HCT116 (cell line): ENCODE data around the gene VPS33A. TPM values are rescaled to one million over a fixed set of nuclear protein-coding genes. Genes with fewer than 3 reads are reported as not detected.

Experiments
- ATAC-seq: fragments of 200-7000 bp; cut with Tn5 transposase; 2 replicates; pipeline ENCODE4 v1.9.1; 2020; ENCODE audit warnings: mild to moderate bottlenecking, moderate library complexity
- BruUV-seq: library from RNA; stranded (reverse); fragments of 400-500 nt; replicated peaks from 2 replicates; lab custom pipeline; 2021; lab: Mats Ljungman, UMichigan
- CTCF ChIA-PET: fragments of 300-600 bp; sonication (Branson Sonifier 250); formaldehyde crosslinking; loops from one replicate; lab custom pipeline; 2021; ENCODE audit warnings: antibody characterized with exemption; lab: Charles Lee
- POLR2A ChIA-PET: fragments of 300-600, 350-600 bp; sonication (Branson Sonifier 250); formaldehyde crosslinking; loops from one replicate; lab custom pipeline; 2021; ENCODE audit warnings: antibody characterized with exemption; lab: Charles Lee
- RAD21 ChIA-PET, 2 experiments: fragments of 300-600 bp; sonication (Branson Sonifier 250); formaldehyde crosslinking; loops; one replicate each; lab custom pipeline; 2023; ENCODE audit warnings: low total read pairs in 2 of 2; ENCODE audit not compliant: uncharacterized antibody in 2 of 2, unreplicated experiment in 2 of 2, low non-redundant PET in 1 of 2; lab: Charles Lee
- DNase-seq: peaks from one replicate; pipeline ENCODE4 v3.0.0-alpha.2; 2010; ENCODE audit warnings: low read depth, low spot score
- H2AFZ ChIP-seq: fragments of 200-600 bp; shearing (Covaris generic), sonication (generic); 2 replicates; pipeline ENCODE4 v1.6.1; 2017; ENCODE audit warnings: low read depth, mixed run types, mixed read lengths, antibody characterized with exemption, low read length; ENCODE audit not compliant: poor library complexity, severe bottlenecking
- H3K27ac ChIP-seq: 2 replicates; pipeline ENCODE4 v1.5.1; 2012; ENCODE audit warnings: low read depth, low read length
- H3K27me3 ChIP-seq: fragments of 200-600 bp; sonication (generic); 2 replicates; pipeline ENCODE4 v1.6.1; 2016; ENCODE audit warnings: mixed run types, low read length, mixed read lengths; ENCODE audit not compliant: insufficient read depth
- H3K36me3 ChIP-seq, 2 experiments: fragments of 200-500 bp in 1 of 2; fragments of 200-600 bp in 1 of 2; sonication (Bioruptor generic) in 1 of 2; sonication (generic) in 1 of 2; 2 replicates each; pipeline versions ENCODE4 v1.5.1 to v1.6.1; 2014 to 2016; ENCODE audit warnings: low read length in 2 of 2, inconsistent platforms in 1 of 2, mixed read lengths in 1 of 2, mixed run types in 1 of 2; ENCODE audit not compliant: insufficient read depth in 2 of 2, control insufficient read depth in 1 of 2
- H3K4me1 ChIP-seq, 2 experiments: fragments of 200-600 bp in 1 of 2; sonication (generic) in 1 of 2; 2 replicates each; pipeline versions ENCODE4 v1.5.1 to v1.6.1; 2012 to 2017; ENCODE audit warnings: low read length in 2 of 2, inconsistent platforms in 1 of 2, mild to moderate bottlenecking in 1 of 2, mixed read lengths in 1 of 2, mixed run types in 1 of 2, moderate library complexity in 1 of 2; ENCODE audit not compliant: insufficient read depth in 2 of 2, control insufficient read depth in 1 of 2
- H3K4me2 ChIP-seq: fragments of 200-600 bp; sonication (generic); 2 replicates; pipeline ENCODE4 v1.6.1; 2017; ENCODE audit warnings: mixed run types, low read length, mixed read lengths
- H3K4me3 ChIP-seq, 2 experiments: fragments of 200-600 bp in 1 of 2; sonication (generic) in 1 of 2; replicated peaks in 1 of 2; 2 replicates each; pipeline ENCODE4 v1.5.1; 2011 to 2016; ENCODE audit warnings: low read length in 2 of 2, control low read depth in 1 of 2, low read depth in 1 of 2, mild to moderate bottlenecking in 1 of 2, mixed read lengths in 1 of 2, mixed run types in 1 of 2
- H3K79me2 ChIP-seq: fragments of 200-600 bp; sonication (generic); 2 replicates; pipeline ENCODE4 v1.6.1; 2017; ENCODE audit warnings: mild to moderate bottlenecking, mixed run types, low read length, moderate library complexity, mixed read lengths; ENCODE audit not compliant: insufficient read depth
- H3K9ac ChIP-seq: fragments of 200-600 bp; sonication (generic); 2 replicates; pipeline ENCODE4 v1.6.1; 2016; ENCODE audit warnings: low read length, mixed read lengths
- H3K9me2 ChIP-seq: fragments of 200-600 bp; sonication (generic), shearing (Covaris generic); 2 replicates; pipeline ENCODE4 v1.6.1; 2017; ENCODE audit warnings: mixed run types, mild to moderate bottlenecking, moderate library complexity; ENCODE audit not compliant: insufficient read depth
- H3K9me3 ChIP-seq, 2 experiments: fragments of 200-500 bp in 1 of 2; fragments of 200-600 bp in 1 of 2; sonication (Bioruptor generic) in 1 of 2; sonication (generic) in 1 of 2; 2 replicates each; pipeline ENCODE4 v1.6.1; 2014 to 2017; ENCODE audit warnings: low read length in 2 of 2, mixed read lengths in 2 of 2, inconsistent platforms in 1 of 2, low read depth in 1 of 2, mild to moderate bottlenecking in 1 of 2, mixed run types in 1 of 2, moderate library complexity in 1 of 2; ENCODE audit not compliant: control insufficient read depth in 1 of 2, insufficient read depth in 1 of 2
- H4K20me1 ChIP-seq: fragments of 200-600 bp; sonication (generic), shearing (Covaris generic); 2 replicates; pipeline ENCODE4 v1.6.1; 2017; ENCODE audit warnings: mixed run types, mild to moderate bottlenecking, moderate library complexity; ENCODE audit not compliant: insufficient read depth
- CBX3 ChIP-seq: IDR thresholded peaks from 2 replicates; pipeline ENCODE4 v1.6.1; 2012; ENCODE audit warnings: low read depth
- CEBPB ChIP-seq: IDR thresholded peaks from 2 replicates; pipeline ENCODE4 v1.6.1; 2012; ENCODE audit warnings: low read depth
- EGR1 ChIP-seq: IDR thresholded peaks from 2 replicates; pipeline ENCODE4 v1.6.1; 2012; ENCODE audit warnings: low read depth
- ELF1 ChIP-seq: IDR thresholded peaks from 2 replicates; pipeline ENCODE4 v1.6.1; 2012; ENCODE audit warnings: low read depth, borderline replicate concordance
- JUND ChIP-seq: IDR thresholded peaks from 2 replicates; pipeline ENCODE4 v1.6.1; 2012
- SRF ChIP-seq: IDR thresholded peaks from 2 replicates; pipeline ENCODE4 v1.6.1; 2012; ENCODE audit warnings: low read depth
- YY1 ChIP-seq: IDR thresholded peaks from 2 replicates; pipeline ENCODE4 v1.6.1; 2011; ENCODE audit warnings: low read length, low read depth, moderate library complexity, mild to moderate bottlenecking; ENCODE audit not compliant: insufficient replicate concordance; ENCODE audit errors: extremely low read depth
- intact Hi-C: fragments of 100-400 bp; cut with micrococcal nuclease; formaldehyde crosslinking; loops from 2 replicates; pipeline ENCODE4 v1.10.0; 2022
- total RNA-seq: library from RNA; stranded (reverse); gene quantifications from one replicate; pipeline ENCODE4 v1.2.1, GENCODE V29; 2021; ENCODE audit not compliant: unreplicated experiment
- TF ChIP-seq, protein P1 (sequence below): IDR thresholded peaks from 2 replicates; pipeline ENCODE4 v1.6.1; 2011; ENCODE audit warnings: mild to moderate bottlenecking, low read length, moderate library complexity; ENCODE audit not compliant: insufficient replicate concordance; ENCODE audit errors: extremely low read depth
- TF ChIP-seq, protein P2 (sequence below): IDR thresholded peaks from 2 replicates; pipeline ENCODE4 v1.6.1; 2012
- TF ChIP-seq, protein P3 (sequence below), 3 experiments: fragments of 200-600 bp in 1 of 3; sonication (generic) in 1 of 3; IDR thresholded peaks in 2 of 3; conservative IDR thresholded peaks in 1 of 3; 2 replicates each; pipeline ENCODE4 v1.5.1; 2012 to 2017; ENCODE audit warnings: low read depth in 2 of 3, low read length in 2 of 3, antibody characterized with exemption in 1 of 3, borderline replicate concordance in 1 of 3, control low read depth in 1 of 3, mild to moderate bottlenecking in 1 of 3, mixed read lengths in 1 of 3, mixed run types in 1 of 3, moderate library complexity in 1 of 3; ENCODE audit not compliant: insufficient read depth in 1 of 3
- TF ChIP-seq, protein P4 (sequence below): IDR thresholded peaks from 2 replicates; pipeline ENCODE4 v1.6.1; 2012

The VPS33A gene
- total RNA-seq, 1 experiment from 2014 or later: 19.4 TPM

DNA sequence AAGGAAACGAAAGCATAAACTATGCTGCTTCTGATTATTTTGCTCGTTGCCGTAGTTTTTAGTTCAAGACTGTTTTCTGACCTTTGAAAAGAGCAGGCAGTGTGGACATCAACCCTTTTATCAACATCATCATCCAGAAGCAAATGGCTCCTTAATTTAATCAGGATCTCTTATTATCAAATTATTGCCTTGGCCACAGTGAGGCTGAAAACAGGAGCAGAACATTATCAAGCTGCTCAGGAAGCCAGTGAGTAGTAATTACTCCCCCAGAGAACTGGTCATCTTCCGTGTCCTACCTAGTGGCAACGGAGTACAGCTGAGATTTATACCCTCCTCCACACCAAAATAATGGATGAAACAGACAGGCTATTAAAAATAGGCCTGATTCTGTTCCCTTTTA, 38.2 kb downstream of the VPS33A start:
- POLR2A ChIA-PET: no interaction called here
- no peaks in the 10 kb centered on the region for H3K9me3 ChIP-seq
- no peak overlapping the region for H3K4me2 ChIP-seq
- H3K79me2 ChIP-seq: peaks cover 25% of the 10 kb centered on the region
- H2AFZ ChIP-seq: no peak overlapping the region
- no peak overlapping the region for H3K4me3 ChIP-seq
- H3K27me3 ChIP-seq: no peaks in the 10 kb centered on the region
- TF ChIP-seq YY1 (no peak), CBX3 (no peak), EGR1 (no peak), SRF (no peak), JUND (no peak), CEBPB (no peak), ELF1 (no peak)
- TF ChIP-seq, protein P1, sequence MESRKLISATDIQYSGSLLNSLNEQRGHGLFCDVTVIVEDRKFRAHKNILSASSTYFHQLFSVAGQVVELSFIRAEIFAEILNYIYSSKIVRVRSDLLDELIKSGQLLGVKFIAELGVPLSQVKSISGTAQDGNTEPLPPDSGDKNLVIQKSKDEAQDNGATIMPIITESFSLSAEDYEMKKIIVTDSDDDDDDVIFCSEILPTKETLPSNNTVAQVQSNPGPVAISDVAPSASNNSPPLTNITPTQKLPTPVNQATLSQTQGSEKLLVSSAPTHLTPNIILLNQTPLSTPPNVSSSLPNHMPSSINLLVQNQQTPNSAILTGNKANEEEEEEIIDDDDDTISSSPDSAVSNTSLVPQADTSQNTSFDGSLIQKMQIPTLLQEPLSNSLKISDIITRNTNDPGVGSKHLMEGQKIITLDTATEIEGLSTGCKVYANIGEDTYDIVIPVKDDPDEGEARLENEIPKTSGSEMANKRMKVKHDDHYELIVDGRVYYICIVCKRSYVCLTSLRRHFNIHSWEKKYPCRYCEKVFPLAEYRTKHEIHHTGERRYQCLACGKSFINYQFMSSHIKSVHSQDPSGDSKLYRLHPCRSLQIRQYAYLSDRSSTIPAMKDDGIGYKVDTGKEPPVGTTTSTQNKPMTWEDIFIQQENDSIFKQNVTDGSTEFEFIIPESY: no peak
- TF ChIP-seq, protein P2, sequence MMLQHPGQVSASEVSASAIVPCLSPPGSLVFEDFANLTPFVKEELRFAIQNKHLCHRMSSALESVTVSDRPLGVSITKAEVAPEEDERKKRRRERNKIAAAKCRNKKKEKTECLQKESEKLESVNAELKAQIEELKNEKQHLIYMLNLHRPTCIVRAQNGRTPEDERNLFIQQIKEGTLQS: no peak
- TF ChIP-seq, protein P3, sequence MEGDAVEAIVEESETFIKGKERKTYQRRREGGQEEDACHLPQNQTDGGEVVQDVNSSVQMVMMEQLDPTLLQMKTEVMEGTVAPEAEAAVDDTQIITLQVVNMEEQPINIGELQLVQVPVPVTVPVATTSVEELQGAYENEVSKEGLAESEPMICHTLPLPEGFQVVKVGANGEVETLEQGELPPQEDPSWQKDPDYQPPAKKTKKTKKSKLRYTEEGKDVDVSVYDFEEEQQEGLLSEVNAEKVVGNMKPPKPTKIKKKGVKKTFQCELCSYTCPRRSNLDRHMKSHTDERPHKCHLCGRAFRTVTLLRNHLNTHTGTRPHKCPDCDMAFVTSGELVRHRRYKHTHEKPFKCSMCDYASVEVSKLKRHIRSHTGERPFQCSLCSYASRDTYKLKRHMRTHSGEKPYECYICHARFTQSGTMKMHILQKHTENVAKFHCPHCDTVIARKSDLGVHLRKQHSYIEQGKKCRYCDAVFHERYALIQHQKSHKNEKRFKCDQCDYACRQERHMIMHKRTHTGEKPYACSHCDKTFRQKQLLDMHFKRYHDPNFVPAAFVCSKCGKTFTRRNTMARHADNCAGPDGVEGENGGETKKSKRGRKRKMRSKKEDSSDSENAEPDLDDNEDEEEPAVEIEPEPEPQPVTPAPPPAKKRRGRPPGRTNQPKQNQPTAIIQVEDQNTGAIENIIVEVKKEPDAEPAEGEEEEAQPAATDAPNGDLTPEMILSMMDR (IDR thresholded peaks at IDR 0.05 in 2 of 3, conservative IDR thresholded peaks at IDR 0.05 in 1 of 3; ENCODE audit: borderline replicate concordance in 1 of 3, insufficient read depth in 1 of 3, low read depth in 2 of 3, low read length in 2 of 3): no peak
- TF ChIP-seq, protein P4, sequence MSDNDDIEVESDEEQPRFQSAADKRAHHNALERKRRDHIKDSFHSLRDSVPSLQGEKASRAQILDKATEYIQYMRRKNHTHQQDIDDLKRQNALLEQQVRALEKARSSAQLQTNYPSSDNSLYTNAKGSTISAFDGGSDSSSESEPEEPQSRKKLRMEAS: no peak
- RAD21 ChIA-PET: no interaction called here
- CTCF ChIA-PET: no interaction called here
- ATAC-seq (no peak), DNase-seq (no peak)
- peaks cover 0 to 10% of the 10 kb centered on the region in 2 experiments for H3K36me3 ChIP-seq
- H3K9me2 ChIP-seq: no peaks in the 10 kb centered on the region
- H3K9ac ChIP-seq: no peak overlapping the region
- no peaks in the 10 kb centered on the region for H4K20me1 ChIP-seq
- no peak overlapping the region for H3K27ac ChIP-seq
- peaks cover 7 to 21% of the 10 kb centered on the region in 2 experiments for H3K4me1 ChIP-seq
- BruUV-seq: no TSS peak
- intact Hi-C loops: no loop called here
